ENCODE data around the gene PRRT1B. TPM values are rescaled to one million over a fixed set of nuclear protein-coding genes. Genes with fewer than 3 reads are reported as not detected.

The PRRT1B gene
- total RNA-seq, 1 experiment from 2014 or later, result 1.2 TPM

GRCh38 chr9:131567910-131568309, 22.6 kb downstream of the PRRT1B start:
- Mint-ChIP-seq H3K27ac (no peak overlapping the region), H3K4me1 (no peaks in the 10 kb centered on the region)

More at GRCh38 chr9:131567910-131568309, 22.6 kb downstream of the PRRT1B start:
- peaks cover 8% of the 10 kb centered on the region; the same call in 1 of the 2 replicates for H3K36me3 Mint-ChIP-seq
- no peak for DNase-seq (ENCODE audit: low spot score)
- peaks cover 9% of the 10 kb centered on the region; the same call in 1 of the 2 replicates for H3K27me3 Mint-ChIP-seq (ENCODE audit: low read depth)
- ChIA-PET POLR2A (no interaction called here), CTCF (no interaction called here)
- peaks cover 21% of the 10 kb centered on the region for H3K9me3 Mint-ChIP-seq
- TF ChIP-seq TP53 (CRISPR knock-in tag; IDR thresholded peaks at IDR 0.05), result no peak
- TF ChIP-seq, protein P1, sequence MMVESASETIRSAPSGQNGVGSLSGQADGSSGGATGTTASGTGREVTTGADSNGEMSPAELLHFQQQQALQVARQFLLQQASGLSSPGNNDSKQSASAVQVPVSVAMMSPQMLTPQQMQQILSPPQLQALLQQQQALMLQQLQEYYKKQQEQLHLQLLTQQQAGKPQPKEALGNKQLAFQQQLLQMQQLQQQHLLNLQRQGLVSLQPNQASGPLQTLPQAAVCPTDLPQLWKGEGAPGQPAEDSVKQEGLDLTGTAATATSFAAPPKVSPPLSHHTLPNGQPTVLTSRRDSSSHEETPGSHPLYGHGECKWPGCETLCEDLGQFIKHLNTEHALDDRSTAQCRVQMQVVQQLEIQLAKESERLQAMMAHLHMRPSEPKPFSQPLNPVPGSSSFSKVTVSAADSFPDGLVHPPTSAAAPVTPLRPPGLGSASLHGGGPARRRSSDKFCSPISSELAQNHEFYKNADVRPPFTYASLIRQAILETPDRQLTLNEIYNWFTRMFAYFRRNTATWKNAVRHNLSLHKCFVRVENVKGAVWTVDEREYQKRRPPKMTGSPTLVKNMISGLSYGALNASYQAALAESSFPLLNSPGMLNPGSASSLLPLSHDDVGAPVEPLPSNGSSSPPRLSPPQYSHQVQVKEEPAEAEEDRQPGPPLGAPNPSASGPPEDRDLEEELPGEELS (CRISPR knock-in tag; IDR thresholded peaks at IDR 0.05), result no peak
- TF ChIP-seq NFE2L1 (CRISPR knock-in tag; IDR thresholded peaks at IDR 0.05), result no peak
- TF ChIP-seq NFYB (CRISPR knock-in tag; conservative IDR thresholded peaks at IDR 0.05; ENCODE audit: low read depth), result no peak
- TF ChIP-seq ZNF121 (CRISPR knock-in tag; IDR thresholded peaks at IDR 0.05), result no peak
- TF ChIP-seq E2F1 (CRISPR knock-in tag; IDR thresholded peaks at IDR 0.05), result no peak
- TF ChIP-seq ERG (CRISPR knock-in tag; IDR thresholded peaks at IDR 0.05), result no peak
- TF ChIP-seq, protein P2, sequence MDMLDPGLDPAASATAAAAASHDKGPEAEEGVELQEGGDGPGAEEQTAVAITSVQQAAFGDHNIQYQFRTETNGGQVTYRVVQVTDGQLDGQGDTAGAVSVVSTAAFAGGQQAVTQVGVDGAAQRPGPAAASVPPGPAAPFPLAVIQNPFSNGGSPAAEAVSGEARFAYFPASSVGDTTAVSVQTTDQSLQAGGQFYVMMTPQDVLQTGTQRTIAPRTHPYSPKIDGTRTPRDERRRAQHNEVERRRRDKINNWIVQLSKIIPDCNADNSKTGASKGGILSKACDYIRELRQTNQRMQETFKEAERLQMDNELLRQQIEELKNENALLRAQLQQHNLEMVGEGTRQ (CRISPR knock-in tag; IDR thresholded peaks at IDR 0.05), result no peak
- TF ChIP-seq, protein P3, sequence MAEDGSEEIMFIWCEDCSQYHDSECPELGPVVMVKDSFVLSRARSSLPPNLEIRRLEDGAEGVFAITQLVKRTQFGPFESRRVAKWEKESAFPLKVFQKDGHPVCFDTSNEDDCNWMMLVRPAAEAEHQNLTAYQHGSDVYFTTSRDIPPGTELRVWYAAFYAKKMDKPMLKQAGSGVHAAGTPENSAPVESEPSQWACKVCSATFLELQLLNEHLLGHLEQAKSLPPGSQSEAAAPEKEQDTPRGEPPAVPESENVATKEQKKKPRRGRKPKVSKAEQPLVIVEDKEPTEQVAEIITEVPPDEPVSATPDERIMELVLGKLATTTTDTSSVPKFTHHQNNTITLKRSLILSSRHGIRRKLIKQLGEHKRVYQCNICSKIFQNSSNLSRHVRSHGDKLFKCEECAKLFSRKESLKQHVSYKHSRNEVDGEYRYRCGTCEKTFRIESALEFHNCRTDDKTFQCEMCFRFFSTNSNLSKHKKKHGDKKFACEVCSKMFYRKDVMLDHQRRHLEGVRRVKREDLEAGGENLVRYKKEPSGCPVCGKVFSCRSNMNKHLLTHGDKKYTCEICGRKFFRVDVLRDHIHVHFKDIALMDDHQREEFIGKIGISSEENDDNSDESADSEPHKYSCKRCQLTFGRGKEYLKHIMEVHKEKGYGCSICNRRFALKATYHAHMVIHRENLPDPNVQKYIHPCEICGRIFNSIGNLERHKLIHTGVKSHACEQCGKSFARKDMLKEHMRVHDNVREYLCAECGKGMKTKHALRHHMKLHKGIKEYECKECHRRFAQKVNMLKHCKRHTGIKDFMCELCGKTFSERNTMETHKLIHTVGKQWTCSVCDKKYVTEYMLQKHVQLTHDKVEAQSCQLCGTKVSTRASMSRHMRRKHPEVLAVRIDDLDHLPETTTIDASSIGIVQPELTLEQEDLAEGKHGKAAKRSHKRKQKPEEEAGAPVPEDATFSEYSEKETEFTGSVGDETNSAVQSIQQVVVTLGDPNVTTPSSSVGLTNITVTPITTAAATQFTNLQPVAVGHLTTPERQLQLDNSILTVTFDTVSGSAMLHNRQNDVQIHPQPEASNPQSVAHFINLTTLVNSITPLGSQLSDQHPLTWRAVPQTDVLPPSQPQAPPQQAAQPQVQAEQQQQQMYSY (CRISPR knock-in tag; IDR thresholded peaks at IDR 0.05), result no peak
- TF ChIP-seq ZNF281 (CRISPR knock-in tag; IDR thresholded peaks at IDR 0.05), result no peak
- TF ChIP-seq, protein P4, sequence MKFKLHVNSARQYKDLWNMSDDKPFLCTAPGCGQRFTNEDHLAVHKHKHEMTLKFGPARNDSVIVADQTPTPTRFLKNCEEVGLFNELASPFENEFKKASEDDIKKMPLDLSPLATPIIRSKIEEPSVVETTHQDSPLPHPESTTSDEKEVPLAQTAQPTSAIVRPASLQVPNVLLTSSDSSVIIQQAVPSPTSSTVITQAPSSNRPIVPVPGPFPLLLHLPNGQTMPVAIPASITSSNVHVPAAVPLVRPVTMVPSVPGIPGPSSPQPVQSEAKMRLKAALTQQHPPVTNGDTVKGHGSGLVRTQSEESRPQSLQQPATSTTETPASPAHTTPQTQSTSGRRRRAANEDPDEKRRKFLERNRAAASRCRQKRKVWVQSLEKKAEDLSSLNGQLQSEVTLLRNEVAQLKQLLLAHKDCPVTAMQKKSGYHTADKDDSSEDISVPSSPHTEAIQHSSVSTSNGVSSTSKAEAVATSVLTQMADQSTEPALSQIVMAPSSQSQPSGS (CRISPR knock-in tag; IDR thresholded peaks at IDR 0.05; ENCODE audit: borderline replicate concordance, low read depth), result no peak
- no peak for TF ChIP-seq FOXJ3 (CRISPR knock-in tag; IDR thresholded peaks at IDR 0.05; ENCODE audit: borderline replicate concordance)
- no peak for TF ChIP-seq AFF4 (CRISPR knock-in tag; IDR thresholded peaks at IDR 0.05; ENCODE audit: borderline replicate concordance)
- TF ChIP-seq FOXP1 (CRISPR knock-in tag; IDR thresholded peaks at IDR 0.05; ENCODE audit: borderline replicate concordance), result no peak
- no peak for TF ChIP-seq TEAD4 (CRISPR knock-in tag; IDR thresholded peaks at IDR 0.05)
- TF ChIP-seq, protein P5, sequence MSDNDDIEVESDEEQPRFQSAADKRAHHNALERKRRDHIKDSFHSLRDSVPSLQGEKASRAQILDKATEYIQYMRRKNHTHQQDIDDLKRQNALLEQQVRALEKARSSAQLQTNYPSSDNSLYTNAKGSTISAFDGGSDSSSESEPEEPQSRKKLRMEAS (CRISPR knock-in tag; IDR thresholded peaks at IDR 0.05), result no peak
- TF ChIP-seq ZNF219 (CRISPR knock-in tag; IDR thresholded peaks at IDR 0.05; ENCODE audit: borderline replicate concordance), result no peak
- TF ChIP-seq FOXK1 (CRISPR knock-in tag; IDR thresholded peaks at IDR 0.05), result no peak
- TF ChIP-seq NFATC4 (CRISPR knock-in tag; IDR thresholded peaks at IDR 0.05), result no peak
- no peak for ATAC-seq
- H3K4me3 Mint-ChIP-seq, result no peak overlapping the region
